GM19438 (cell line): Measurements from ENCODE around the gene PHOSPHO1.
"Not testable (repeated sequence)": the region's sequence is repeated elsewhere in the genome, so short reads cannot be mapped to it uniquely, and the experiment has no call there.

Experiments used
- ATAC-seq: cut with Tn5 transposase; IDR thresholded peaks from one replicate; pipeline ENCODE4 v1.9.1; 2021; ENCODE audit warnings: low read depth; ENCODE audit not compliant: unreplicated experiment

The PHOSPHO1 gene

DNA sequence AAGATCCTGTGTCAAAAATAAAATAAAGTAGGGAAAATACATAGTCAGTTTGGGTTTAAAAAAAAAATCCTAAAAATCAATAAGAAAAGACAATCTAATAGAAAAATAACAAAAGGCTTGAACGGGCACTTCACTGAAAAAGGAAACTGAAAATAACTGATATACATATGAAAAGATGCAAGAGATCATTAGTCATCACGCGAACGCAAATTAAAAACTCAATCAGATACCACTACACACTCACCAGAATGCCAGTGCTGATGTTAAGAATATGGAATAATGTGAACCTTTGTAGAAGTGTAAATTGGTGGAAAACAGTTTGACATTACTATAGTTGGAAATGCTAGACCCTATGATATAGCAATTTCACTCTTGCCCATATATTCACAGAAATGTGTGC lies 34.8 kb downstream of the PHOSPHO1 start:
- no peak for ATAC-seq

GRCh38 chr17:49194297-49194607 lies 36.3 kb downstream of the PHOSPHO1 start:
- no peak for ATAC-seq

DNA sequence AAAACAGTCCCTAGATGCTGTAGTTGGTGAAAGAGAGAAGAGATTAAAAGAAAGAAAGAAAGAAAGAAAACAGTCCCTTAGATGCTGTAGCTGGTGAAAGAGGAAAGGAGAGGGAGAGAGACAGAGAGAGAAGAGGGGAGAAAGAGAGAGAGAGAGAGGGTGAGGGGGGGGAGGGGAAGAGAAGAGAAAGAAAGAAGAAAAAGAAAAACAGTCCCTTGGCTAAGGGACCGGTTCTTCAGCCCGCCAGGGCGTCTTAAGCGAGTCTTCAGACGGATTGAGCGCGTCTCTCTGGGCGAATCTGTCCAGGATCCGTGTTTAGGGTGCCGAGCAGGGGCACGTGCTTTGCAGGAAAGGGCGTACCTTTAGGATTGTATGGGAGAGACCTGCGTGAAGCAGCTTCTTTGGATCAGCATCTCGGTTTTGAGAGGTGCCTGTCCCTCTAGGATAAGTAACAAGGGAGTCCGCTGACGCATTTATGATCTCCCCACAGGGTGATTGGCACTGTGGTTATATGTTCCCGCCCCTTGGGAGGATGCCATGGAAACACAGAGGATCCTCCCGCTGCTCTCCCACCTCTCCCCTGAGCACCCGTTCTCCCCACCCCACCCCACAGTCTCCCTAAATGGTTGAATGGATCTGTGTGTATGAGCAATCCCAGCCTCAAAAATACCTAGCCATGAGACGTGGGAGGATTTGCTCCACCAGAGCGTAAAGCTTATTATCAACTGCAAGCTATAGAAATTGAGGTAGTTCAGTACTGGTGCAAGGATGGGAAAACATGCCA lies 36.9 kb downstream of the PHOSPHO1 start:
- ATAC-seq, result no peak

DNA sequence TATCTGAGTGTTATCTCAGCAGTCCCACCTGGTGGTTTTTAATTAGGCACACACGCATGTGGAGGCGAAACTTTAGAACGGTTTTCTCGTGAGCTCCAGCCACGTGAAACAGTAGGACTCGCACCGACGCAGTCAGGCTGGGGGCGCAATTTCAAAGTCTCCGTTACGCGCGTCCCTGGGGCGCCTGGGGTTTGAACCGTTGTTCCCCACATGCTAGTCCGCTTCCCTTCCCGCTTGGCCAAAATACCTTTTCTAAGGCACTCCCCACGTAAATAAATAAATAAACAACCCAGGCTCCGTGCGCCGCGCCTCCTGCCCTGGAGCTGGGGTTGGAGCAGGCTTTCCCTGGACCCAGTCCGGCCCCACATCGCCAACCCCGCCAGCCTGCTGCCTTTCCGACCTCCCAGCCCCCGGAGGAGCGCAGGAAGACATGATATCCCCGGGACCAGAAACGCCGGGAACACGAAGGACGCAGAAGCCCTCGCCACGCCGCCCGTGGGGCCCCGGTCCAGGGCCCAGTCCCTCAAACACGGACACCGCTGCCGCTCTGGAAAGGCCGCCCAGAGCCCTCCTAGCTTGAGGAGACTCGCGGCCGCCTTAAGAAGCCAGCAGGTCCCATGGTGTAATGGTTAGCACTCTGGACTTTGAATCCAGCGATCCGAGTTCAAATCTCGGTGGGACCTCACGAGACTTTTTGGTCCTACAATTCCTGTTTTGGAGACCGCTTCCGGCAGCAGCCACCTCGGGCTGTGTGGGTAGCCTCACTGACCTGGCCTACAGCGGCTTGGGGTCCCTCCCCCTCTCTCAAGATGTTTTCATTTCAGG lies 38.5 kb downstream of the PHOSPHO1 start:
- ATAC-seq, result peak; percentile 51

- no peak for ATAC-seq
These were observed 39.1 kb downstream of the PHOSPHO1 start for GRCh38 chr17:49191409-49191916.

DNA sequence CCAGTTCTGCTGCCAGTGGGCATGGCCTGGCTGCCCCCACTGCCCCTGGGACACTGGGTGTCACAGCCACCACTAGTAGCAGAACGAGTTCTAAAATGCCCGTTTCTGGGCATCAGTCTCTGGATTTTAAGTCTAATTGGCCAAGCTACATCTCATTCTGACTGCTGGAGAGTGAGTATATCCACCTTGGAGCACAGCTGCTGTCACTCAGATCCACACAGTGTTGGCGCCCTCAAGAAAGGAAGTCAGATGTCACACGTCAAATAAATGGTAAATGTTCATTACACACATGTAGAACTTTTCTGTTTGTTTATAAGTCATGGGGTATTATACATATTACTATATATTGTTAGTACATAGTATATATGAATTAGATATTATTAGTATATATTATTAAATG lies 39.7 kb downstream of the PHOSPHO1 start:
- no peak for ATAC-seq

DNA sequence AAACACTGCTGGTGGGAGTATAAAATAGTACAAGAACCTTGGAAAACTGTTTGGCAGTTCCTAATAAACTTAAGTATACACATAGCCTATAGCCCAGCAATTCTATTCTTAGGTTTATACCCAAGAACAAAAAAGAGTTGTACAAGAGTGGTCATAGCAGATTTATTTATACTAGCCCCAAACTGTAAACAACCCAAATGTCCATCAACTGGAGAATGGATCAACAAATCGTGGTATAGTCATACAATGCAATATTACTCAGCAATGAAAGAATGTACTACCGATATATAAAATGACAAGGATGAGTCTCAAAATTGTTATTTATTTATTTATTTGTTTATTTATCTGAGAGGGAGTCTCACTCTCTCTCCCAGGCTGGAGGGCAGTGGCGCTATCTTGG lies 43.3 kb downstream of the PHOSPHO1 start:
- no peak for ATAC-seq

DNA sequence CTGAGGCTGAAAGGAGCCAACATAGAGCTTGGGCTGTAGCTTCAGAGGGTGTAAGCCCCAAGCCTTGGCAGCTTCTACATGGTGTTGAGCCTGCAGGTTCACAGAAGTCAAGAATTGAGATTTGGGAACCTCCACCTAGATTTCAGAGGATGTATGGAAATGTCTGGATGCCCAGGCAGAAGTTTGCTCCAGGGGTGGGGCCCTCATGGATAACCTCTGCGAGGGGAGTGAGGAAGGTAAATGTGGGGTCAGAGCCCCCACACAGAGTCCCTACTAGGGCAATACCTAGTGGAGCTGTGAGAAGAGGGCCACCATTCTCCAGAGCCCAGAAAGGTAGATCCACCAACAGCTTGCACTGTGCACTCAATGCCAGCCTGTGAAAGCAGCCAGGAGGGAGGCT lies 45.2 kb downstream of the PHOSPHO1 start:
- not testable (repeated sequence) for ATAC-seq

- not testable (repeated sequence) for ATAC-seq
These were observed 46.1 kb downstream of the PHOSPHO1 start for GRCh38 chr17:49184522-49184921.

DNA sequence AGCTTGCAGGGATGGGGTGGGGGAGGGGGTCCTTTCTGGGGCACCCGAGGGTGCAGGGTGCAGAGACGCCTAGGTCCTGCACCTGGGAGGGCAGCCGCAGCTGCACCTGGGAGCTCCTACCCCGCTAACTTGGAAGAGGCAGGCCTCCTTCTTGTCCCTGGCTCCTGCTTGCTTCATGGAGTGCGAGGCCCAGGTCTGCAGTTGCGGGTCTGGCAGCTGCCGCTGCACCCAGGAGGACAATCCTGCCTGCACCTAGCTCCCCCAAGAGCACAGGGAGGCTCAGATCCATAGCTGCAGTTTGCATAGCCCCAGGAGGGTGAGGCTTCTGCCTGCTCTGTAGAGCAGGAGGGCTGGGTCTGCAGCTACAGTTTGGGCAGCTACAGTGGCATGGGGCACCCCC lies 46.8 kb downstream of the PHOSPHO1 start:
- ATAC-seq, result no peak

DNA sequence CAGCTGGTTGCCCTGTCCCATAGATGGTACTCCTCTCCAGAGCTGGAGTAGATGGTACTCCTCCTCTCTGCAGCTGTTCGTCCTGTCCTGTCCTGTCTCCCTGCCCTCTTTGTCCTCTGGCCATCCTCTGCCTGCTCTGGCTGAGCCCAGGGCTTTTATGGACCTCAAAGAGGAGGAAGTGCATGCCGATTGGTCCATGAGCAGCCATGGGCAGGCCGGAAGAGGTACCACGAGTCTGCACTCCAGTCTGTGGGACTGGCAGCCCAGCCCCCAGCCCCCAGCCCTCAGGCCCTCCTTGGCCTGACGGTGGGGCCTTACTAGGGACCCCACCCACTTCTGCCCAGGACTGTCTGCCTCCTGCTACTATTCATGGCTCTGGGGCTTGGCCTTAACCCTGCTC lies 47.2 kb downstream of the PHOSPHO1 start:
- ATAC-seq, result no peak

GRCh38 chr17:49180998-49181635 lies 49.5 kb downstream of the PHOSPHO1 start:
- no peak for ATAC-seq

DNA sequence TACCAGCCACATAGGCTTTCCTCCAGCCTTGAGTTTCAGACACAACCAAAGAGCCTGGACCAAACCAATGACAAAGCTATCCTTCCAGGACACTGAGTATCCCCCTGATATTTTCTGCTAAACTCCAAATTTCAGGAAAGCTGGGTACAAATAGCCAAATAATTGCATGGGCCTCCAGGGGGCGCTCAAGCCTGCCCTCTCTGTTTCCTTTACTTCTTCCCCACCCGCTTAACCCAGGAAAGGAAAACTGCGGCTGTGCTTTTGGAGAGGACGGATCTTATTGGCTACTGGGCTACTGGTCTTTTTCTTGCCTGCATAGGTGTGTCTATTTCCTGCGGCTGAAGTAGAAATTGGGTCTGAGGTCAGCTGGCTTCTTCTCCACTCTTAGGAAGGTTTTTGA lies 50.3 kb downstream of the PHOSPHO1 start:
- no peak for ATAC-seq

DNA sequence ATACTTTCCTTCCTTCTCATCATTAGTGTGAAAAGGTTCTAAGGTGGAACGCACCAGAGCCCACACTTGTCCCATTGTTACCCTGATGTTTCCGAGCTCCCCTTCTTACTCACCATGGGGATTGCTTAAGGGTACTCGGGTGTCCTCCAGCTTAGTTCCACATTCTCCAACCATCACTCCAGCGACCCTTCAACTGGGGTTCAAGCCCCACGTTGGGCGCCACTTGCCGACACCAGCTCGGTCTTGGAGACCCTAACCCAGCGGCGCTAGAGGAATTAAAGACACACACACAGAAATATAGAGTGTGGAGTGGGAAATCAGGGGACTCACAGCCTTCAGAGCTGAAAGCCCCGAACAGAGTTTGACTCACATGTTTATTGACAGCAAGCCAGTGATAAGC lies 54.6 kb downstream of the PHOSPHO1 start:
- ATAC-seq, result not testable (repeated sequence)
